ENCODE results near the gene LRP1B.

Gene LRP1B

GRCh38 chr2:141079231-141079630, 1051.6 kb downstream of the LRP1B start:
- H2AFZ ChIP-seq (ENCODE audit: low read length), result no peak overlapping the region
- H3K27ac ChIP-seq (ENCODE audit: low read length), result no peak overlapping the region
- H3K4me3 ChIP-seq (ENCODE audit: low read length), result no peak overlapping the region
- DNase-seq, result no peak
- no peaks in the 10 kb centered on the region for H3K36me3 ChIP-seq (replicated peaks; ENCODE audit: insufficient read depth, low read length)
- no peaks in the 10 kb centered on the region for H3K9me3 ChIP-seq (replicated peaks; ENCODE audit: insufficient read depth, low read length)
- H3K9ac ChIP-seq (ENCODE audit: low read length), result no peak overlapping the region
- TF ChIP-seq EZH2 (optimal IDR thresholded peaks at IDR 0.05; ENCODE audit: low read depth, low read length), result no peak
- TF ChIP-seq EZH2phosphoT487 (IDR thresholded peaks at IDR 0.05; ENCODE audit: low read length), result no peak
- no peak for TF ChIP-seq CTCF (IDR thresholded peaks at IDR 0.05; ENCODE audit: low read length)
- no peaks in the 10 kb centered on the region for H3K27me3 ChIP-seq (replicated peaks; ENCODE audit: insufficient read depth, low read length)
- H3K9me2 ChIP-seq (replicated peaks; ENCODE audit: insufficient read depth, low read length), result no peaks in the 10 kb centered on the region
- H3K79me2 ChIP-seq (ENCODE audit: low read length), result no peaks in the 10 kb centered on the region
- H3F3A ChIP-seq (ENCODE audit: insufficient read depth, low read length), result no peaks in the 10 kb centered on the region
- no peaks in the 10 kb centered on the region for H3K4me1 ChIP-seq (ENCODE audit: low read length)
- H4K20me1 ChIP-seq (ENCODE audit: insufficient read depth, low read length), result no peaks in the 10 kb centered on the region
- H3K4me2 ChIP-seq (ENCODE audit: low read depth, low read length), result no peak overlapping the region

GRCh38 chr2:141075753-141076152, 1055.1 kb downstream of the LRP1B start:
- Histone ChIP-seq H3K9ac (ENCODE audit: low read length) (no peak overlapping the region), H3K4me1 (ENCODE audit: low read length) (no peaks in the 10 kb centered on the region), H3K9me2 (replicated peaks; ENCODE audit: insufficient read depth, low read length) (no peaks in the 10 kb centered on the region), H3K79me2 (ENCODE audit: low read length) (no peaks in the 10 kb centered on the region), H3F3A (ENCODE audit: insufficient read depth, low read length) (no peaks in the 10 kb centered on the region), H4K20me1 (ENCODE audit: insufficient read depth, low read length) (no peaks in the 10 kb centered on the region), H2AFZ (ENCODE audit: low read length) (no peak overlapping the region), H3K9me3 (replicated peaks; ENCODE audit: insufficient read depth, low read length) (no peaks in the 10 kb centered on the region), H3K4me2 (ENCODE audit: low read depth, low read length) (no peak overlapping the region), H3K36me3 (replicated peaks; ENCODE audit: insufficient read depth, low read length) (no peaks in the 10 kb centered on the region), H3K27me3 (replicated peaks; ENCODE audit: insufficient read depth, low read length) (no peaks in the 10 kb centered on the region), H3K27ac (ENCODE audit: low read length) (no peak overlapping the region), H3K4me3 (ENCODE audit: low read length) (no peak overlapping the region)
- TF ChIP-seq CTCF (IDR thresholded peaks at IDR 0.05; ENCODE audit: low read length) (no peak), EZH2phosphoT487 (IDR thresholded peaks at IDR 0.05; ENCODE audit: low read length) (no peak), EZH2 (optimal IDR thresholded peaks at IDR 0.05; ENCODE audit: low read depth, low read length) (no peak)
- no peak for DNase-seq

- H3K9me2 ChIP-seq (replicated peaks; ENCODE audit: insufficient read depth, low read length), result no peaks in the 10 kb centered on the region
- no peak overlapping the region for H3K4me2 ChIP-seq (ENCODE audit: low read depth, low read length)
- no peaks in the 10 kb centered on the region for H3F3A ChIP-seq (ENCODE audit: insufficient read depth, low read length)
- H3K4me1 ChIP-seq (ENCODE audit: low read length), result no peaks in the 10 kb centered on the region
- H4K20me1 ChIP-seq (ENCODE audit: insufficient read depth, low read length), result no peaks in the 10 kb centered on the region
- H3K36me3 ChIP-seq (replicated peaks; ENCODE audit: insufficient read depth, low read length), result no peaks in the 10 kb centered on the region
- no peak overlapping the region for H3K4me3 ChIP-seq (ENCODE audit: low read length)
- no peaks in the 10 kb centered on the region for H3K9me3 ChIP-seq (replicated peaks; ENCODE audit: insufficient read depth, low read length)
- TF ChIP-seq EZH2phosphoT487 (IDR thresholded peaks at IDR 0.05; ENCODE audit: low read length) (no peak), CTCF (IDR thresholded peaks at IDR 0.05; ENCODE audit: low read length) (no peak)
- no peak overlapping the region for H3K27ac ChIP-seq (ENCODE audit: low read length)
- no peak overlapping the region for H2AFZ ChIP-seq (ENCODE audit: low read length)
- H3K27me3 ChIP-seq (replicated peaks; ENCODE audit: insufficient read depth, low read length), result no peaks in the 10 kb centered on the region
- no peaks in the 10 kb centered on the region for H3K79me2 ChIP-seq (ENCODE audit: low read length)
- no peak for DNase-seq
- H3K9ac ChIP-seq (ENCODE audit: low read length), result no peak overlapping the region
Measured at GRCh38 chr2:141068053-141068682, 1062.6 kb downstream of the LRP1B start.
